ENCODE measurements around the gene GM2A. TPM values are rescaled to one million over a fixed set of nuclear protein-coding genes. Genes with fewer than 3 reads are reported as not detected.

The GM2A gene
- total and polyA plus RNA-seq, 9 of the 15 experiments (the other 6 are each of a cell fraction or from before 2014, with no cell fraction given) = 5.8 to 36.0 (median 10.0) TPM

DNA sequence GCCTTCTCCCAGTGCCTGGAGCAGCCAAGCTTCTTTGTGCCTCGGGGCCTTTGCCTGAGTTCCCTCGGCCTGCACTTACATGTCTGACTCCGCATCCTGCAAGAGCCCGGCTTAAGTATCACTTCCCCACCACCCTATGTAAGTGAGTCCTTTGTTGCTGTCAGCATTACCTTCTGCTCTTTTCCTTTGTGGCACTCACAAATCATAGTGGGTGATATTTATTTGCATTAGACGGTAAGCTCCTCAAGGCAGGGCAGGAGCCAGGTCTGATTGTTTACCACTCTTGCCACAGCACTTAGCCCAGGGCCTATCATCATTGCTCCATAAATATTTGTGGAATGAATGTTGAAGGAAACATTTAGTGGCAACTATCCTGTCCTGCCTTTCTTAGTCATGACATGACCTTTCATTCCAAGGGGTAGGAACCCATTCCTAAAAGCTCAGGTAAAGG, 4.8 kb downstream of the GM2A start (continued):
- TF ChIP-seq, protein P1, sequence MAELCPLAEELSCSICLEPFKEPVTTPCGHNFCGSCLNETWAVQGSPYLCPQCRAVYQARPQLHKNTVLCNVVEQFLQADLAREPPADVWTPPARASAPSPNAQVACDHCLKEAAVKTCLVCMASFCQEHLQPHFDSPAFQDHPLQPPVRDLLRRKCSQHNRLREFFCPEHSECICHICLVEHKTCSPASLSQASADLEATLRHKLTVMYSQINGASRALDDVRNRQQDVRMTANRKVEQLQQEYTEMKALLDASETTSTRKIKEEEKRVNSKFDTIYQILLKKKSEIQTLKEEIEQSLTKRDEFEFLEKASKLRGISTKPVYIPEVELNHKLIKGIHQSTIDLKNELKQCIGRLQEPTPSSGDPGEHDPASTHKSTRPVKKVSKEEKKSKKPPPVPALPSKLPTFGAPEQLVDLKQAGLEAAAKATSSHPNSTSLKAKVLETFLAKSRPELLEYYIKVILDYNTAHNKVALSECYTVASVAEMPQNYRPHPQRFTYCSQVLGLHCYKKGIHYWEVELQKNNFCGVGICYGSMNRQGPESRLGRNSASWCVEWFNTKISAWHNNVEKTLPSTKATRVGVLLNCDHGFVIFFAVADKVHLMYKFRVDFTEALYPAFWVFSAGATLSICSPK (IDR thresholded peaks at IDR 0.05; ENCODE audit: borderline replicate concordance) = no peak
- TF ChIP-seq RBBP5 (IDR thresholded peaks at IDR 0.05; ENCODE audit: borderline replicate concordance, insufficient read depth, low read length, poor library complexity, severe bottlenecking) = no peak
- no peak for TF ChIP-seq GABPB1 (CRISPR knock-in tag; IDR thresholded peaks at IDR 0.05)
- no peak for TF ChIP-seq FOXA1 (IDR thresholded peaks at IDR 0.05; ENCODE audit: borderline replicate concordance)
- TF ChIP-seq, protein P2, sequence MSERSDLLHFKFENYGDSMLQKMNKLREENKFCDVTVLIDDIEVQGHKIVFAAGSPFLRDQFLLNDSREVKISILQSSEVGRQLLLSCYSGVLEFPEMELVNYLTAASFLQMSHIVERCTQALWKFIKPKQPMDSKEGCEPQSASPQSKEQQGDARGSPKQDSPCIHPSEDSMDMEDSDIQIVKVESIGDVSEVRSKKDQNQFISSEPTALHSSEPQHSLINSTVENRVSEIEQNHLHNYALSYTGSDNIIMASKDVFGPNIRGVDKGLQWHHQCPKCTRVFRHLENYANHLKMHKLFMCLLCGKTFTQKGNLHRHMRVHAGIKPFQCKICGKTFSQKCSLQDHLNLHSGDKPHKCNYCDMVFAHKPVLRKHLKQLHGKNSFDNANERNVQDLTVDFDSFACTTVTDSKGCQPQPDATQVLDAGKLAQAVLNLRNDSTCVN (CRISPR knock-in tag; IDR thresholded peaks at IDR 0.05) = no peak
- no peak for TF ChIP-seq ZNF408 (CRISPR knock-in tag; IDR thresholded peaks at IDR 0.05; ENCODE audit: low read depth)
- TF ChIP-seq LEF1 (IDR thresholded peaks at IDR 0.05) = no peak
- TF ChIP-seq ZC3H8 (IDR thresholded peaks at IDR 0.05) = no peak

DNA sequence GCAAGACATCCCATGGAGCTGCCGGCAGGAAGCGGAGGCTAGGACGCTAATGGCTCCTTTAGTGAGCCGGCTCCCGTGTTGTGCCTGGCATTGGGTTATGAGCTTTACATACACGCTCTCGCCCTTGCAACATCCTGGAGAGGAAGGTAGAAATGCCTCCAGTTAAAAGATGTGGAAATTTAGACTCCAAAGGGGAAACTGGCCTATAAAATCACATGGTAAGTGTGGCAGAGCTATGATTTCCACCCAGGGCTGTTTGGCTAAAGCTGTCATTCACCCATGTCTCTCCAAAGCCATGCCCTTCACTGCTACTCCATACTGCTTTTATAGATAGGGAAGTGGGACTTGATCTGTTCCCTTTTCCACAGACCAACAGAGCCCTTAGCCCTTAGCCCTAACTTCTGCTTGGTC, 5.2 kb downstream of the GM2A start:
- Histone ChIP-seq H3K9me1 (ENCODE audit: control insufficient read depth, insufficient read depth, low read length) (no peaks in the 10 kb centered on the region), H3K79me2 (ENCODE audit: control insufficient read depth, insufficient read depth, low read length) (peaks cover 3% of the 10 kb centered on the region; the same call in 2 of the 3 replicates), H3K4me3 (no peak overlapping the region), H3K9me3 (replicated peaks; ENCODE audit: control insufficient read depth, insufficient read depth, low read depth, low read length) (no peaks in the 10 kb centered on the region), H4K20me1 (replicated peaks; ENCODE audit: control insufficient read depth, insufficient read depth, low read length) (no peaks in the 10 kb centered on the region), H2AFZ (ENCODE audit: low read depth, low read length) (no peak overlapping the region), H3K9ac (ENCODE audit: insufficient read depth in 1 of 2, low read depth in 2 of 2, low read length in 2 of 2) (no peak overlapping the region), H3K4me1 (replicated peaks in 1 of 2; ENCODE audit: control insufficient read depth in 2 of 2, insufficient read depth in 2 of 2, low read length in 2 of 2) (peaks cover 3 to 12% of the 10 kb centered on the region in 2 experiments; a peak in 3 of 5 replicates), H3K4me2 (ENCODE audit: insufficient read depth, low read length) (no peak overlapping the region), H3K36me3 (ENCODE audit: control insufficient read depth, insufficient read depth, low read length) (peaks cover 3% of the 10 kb centered on the region; the same call in 1 of the 3 replicates), H3K27ac (ENCODE audit: extremely low read depth, low read depth, low read length) (no peak overlapping the region), H3K27me3 (ENCODE audit: control insufficient read depth in 2 of 2, insufficient read depth in 2 of 2, low read length in 2 of 2) (no peaks in the 10 kb centered on the region)
- 67% methylated on average over 7 of the region's 7 CpGs for WGBS (ENCODE audit: insufficient coverage, low coverage, missing lambda C conversion rate)
- intact Hi-C loops (cut with micrococcal nuclease) (no loop called here), in situ Hi-C loops (cut with MboI) (no loop called here)
- no peak for ATAC-seq
- no peak for DNase-seq (ENCODE audit: extremely low read depth in 1 of 4, low spot score in 3 of 4)
- ChIA-PET POLR2A (no interaction called here), CTCF (ENCODE audit: low intra/inter-chr PET ratio) (no interaction called here)
- BruUV-seq (replicated peaks) = no TSS peak
- TF ChIP-seq, protein P3, sequence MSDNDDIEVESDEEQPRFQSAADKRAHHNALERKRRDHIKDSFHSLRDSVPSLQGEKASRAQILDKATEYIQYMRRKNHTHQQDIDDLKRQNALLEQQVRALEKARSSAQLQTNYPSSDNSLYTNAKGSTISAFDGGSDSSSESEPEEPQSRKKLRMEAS (CRISPR knock-in tag; IDR thresholded peaks at IDR 0.05) = no peak
- TF ChIP-seq, protein P4, sequence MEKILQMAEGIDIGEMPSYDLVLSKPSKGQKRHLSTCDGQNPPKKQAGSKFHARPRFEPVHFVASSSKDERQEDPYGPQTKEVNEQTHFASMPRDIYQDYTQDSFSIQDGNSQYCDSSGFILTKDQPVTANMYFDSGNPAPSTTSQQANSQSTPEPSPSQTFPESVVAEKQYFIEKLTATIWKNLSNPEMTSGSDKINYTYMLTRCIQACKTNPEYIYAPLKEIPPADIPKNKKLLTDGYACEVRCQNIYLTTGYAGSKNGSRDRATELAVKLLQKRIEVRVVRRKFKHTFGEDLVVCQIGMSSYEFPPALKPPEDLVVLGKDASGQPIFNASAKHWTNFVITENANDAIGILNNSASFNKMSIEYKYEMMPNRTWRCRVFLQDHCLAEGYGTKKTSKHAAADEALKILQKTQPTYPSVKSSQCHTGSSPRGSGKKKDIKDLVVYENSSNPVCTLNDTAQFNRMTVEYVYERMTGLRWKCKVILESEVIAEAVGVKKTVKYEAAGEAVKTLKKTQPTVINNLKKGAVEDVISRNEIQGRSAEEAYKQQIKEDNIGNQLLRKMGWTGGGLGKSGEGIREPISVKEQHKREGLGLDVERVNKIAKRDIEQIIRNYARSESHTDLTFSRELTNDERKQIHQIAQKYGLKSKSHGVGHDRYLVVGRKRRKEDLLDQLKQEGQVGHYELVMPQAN (IDR thresholded peaks at IDR 0.05; ENCODE audit: borderline replicate concordance) = no peak
- peak; percentile 48; the same call in 1 of the 2 replicates for TF ChIP-seq SPI1 (IDR thresholded peaks at IDR 0.05; ENCODE audit: borderline replicate concordance, low read depth, low read length)
- TF ChIP-seq, protein P1 (IDR thresholded peaks at IDR 0.05; ENCODE audit: borderline replicate concordance) = no peak
- no peak for FAIRE-seq
